HT-29 (cell line): ENCODE data around the gene TIMM9. TPM values are rescaled to one million over a fixed set of nuclear protein-coding genes. Genes with fewer than 3 reads are reported as not detected.
"Not testable (repeated sequence)": the region's sequence is repeated elsewhere in the genome, so short reads cannot be mapped to it uniquely, and the experiment has no call there.

Experiments
- DNase-seq: peaks from one replicate; pipeline ENCODE4 v3.0.0-alpha.2; 2015; ENCODE audit warnings: low spot score
- small RNA-seq: library from RNA; depleted of rRNA; stranded (forward); fragments of <200 nt; gene quantifications from one replicate; pipeline ENCODE3, GENCODE V24; 2014
- total RNA-seq: library from RNA; depleted of rRNA; stranded (reverse); fragments of >200 nt; shearing (Covaris generic); gene quantifications from 2 replicates; pipeline ENCODE4 v1.2.3, GENCODE V29; 2014; rRNA removed

Gene TIMM9
- total RNA-seq, 1 experiment from 2014 or later: 9.5 TPM

- no peak for DNase-seq
These were observed 28.8 kb downstream of the TIMM9 start for GRCh38 chr14:58398495-58398894.

- no peak for DNase-seq
These were observed 30.2 kb downstream of the TIMM9 start for GRCh38 chr14:58397156-58397555.

GRCh38 chr14:58395812-58396788 is 31.2 kb downstream of the TIMM9 start, which contains the start of gene TOMM20L:
Gene TOMM20L (plus strand): TSS chr14:58395930. CDS start chr14:58395958, 28 bp downstream.
- peak; percentile 72 for DNase-seq

DNA sequence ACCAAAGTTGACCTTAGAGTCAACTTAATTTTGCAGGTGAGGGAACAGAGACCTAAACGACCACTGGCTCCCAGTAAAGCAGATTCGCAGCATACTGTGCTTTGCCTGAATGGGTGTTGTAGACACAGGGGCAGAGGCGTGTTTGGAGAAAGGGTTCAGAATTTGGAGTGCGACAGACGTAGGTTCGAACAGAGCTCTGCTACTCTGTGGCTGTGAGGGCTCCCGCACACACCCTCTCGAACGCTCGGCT is 31.8 kb downstream of the TIMM9 start:
- no peak for DNase-seq

GRCh38 chr14:58390830-58391229 is 36.5 kb downstream of the TIMM9 start:
- no peak for DNase-seq

DNA sequence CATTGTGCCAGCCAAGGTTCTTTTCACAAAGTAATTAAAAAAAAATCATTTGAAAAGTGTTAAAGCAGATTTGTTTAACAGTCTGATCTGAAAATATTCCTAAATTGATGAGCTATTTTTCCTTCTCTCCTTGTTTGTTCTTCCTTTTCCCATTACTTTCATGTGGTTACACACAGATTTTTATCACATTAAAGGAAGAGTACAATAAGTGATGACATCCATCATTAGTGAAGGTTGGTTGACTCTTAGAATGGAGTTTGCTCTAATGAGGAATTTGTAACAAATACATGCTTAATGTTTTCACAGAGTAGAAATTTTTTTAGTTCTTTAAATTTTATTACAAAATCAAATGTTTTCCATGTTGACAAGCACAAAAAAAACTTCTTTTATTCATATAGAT is 50.5 kb downstream of the TIMM9 start:
- DNase-seq: no peak

- no peak for DNase-seq
These were observed 58.4 kb downstream of the TIMM9 start for GRCh38 chr14:58368956-58369355.

GRCh38 chr14:58367296-58367695 is 60.0 kb downstream of the TIMM9 start:
- DNase-seq: no peak

DNA sequence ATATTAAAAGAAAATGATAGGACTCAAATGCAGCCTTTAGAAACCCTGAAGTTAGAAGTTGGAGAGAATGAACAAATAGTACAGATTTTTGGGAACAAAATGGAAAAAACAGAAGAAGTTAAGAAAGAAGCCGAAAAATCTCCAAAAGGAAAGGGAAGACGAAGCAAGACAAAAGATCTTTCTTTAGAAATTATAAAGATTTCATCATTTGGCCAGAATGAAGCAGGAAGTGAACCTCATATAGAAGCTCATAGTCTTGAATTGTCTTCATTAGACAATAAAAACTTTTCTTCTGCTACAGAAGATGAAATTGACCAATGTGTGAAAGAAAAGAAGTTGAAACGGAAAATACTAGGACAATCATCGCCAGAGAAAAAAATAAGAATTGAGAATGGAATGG is 63.0 kb downstream of the TIMM9 start:
- DNase-seq: no peak

DNA sequence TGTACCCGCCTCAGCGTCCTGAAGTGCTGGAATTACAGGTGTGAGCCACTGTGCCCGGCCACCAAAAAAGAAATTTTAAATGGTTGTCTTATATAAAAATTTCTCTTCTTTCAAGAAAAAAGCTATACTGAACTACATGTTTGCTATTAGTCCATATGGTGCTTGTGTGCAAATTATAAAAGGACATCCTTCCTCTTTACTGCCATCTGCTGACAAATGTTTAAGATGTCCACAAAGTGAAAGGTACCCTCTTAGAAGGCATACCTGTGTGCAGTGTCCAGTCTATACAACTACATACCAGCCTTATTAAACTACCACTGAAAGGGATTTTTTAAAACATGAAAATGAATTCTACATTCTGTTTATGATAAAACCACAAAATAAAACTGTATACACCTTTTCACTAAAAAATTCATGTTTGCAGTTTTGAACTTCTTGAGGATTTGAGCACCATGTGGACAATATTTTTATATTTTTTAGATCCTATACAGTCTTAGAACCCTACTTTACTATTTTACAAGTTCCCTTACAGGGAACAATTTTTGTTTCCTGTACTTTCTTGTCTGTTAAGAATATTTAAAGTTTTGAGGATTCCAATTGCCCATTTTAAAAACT is 64.4 kb downstream of the TIMM9 start:
- DNase-seq: peak; percentile 40

DNA sequence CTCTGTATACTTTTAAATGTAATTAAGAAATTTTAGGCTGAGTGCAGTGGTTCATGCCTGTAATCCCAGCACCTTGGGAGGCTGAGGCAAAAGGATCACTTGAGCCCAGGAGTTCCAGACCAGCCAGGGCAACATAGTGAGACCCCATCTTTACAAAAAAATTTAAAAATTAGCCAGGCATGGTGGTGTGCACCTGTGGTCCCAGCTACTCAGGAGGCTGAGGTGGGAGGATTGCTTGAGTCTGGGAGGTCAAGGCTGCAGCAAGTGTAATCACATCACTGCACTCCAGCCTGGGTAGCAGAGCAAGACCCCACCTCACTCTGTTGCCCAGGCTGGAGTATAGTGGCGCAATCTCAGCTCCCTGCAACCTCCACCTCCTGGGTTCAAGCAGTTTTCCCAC is 65.1 kb downstream of the TIMM9 start:
- not testable (repeated sequence) for DNase-seq

Small RNA genes lying within 50 kb of the gene (small RNA-seq; reads per million reads assigned to genes)
- gene HSBP1P1: not detected
- gene RF00019: not detected

Other genes starting within 250 kb of the TIMM9 start
- 10.9 and 16.7 TPM in 2 replicates for gene ACTR10, start 227.4 kb downstream of the TIMM9 start, total RNA-seq
- 104 and 112 TPM in 2 replicates for gene PSMA3, start 182.7 kb downstream of the TIMM9 start, total RNA-seq
- 2.9 and 4.7 TPM in 2 replicates for gene ARID4A, start 129.0 kb downstream of the TIMM9 start, total RNA-seq
- not detected in 2 replicates for gene TOMM20L, start 31.6 kb downstream of the TIMM9 start, total RNA-seq
- 5.0 TPM in 2 replicates for gene KIAA0586, start 188 bp upstream of the TIMM9 start, total RNA-seq
- not detected in 2 replicates for gene DACT1, start 210.4 kb upstream of the TIMM9 start, total RNA-seq